Measurements from ENCODE around the gene SNCA.

The SNCA gene

GRCh38 chr4:89739311-89739988 lies 97.5 kb downstream of the SNCA start:
- WGBS (ENCODE audit: insufficient coverage, insufficient read length), result no CpG with 5 or more reads among the region's 4 CpGs
- no peaks in the 10 kb centered on the region for H3K36me3 ChIP-seq (ENCODE audit: control insufficient read depth, insufficient read depth, low read length)
- H3K4me1 ChIP-seq (ENCODE audit: control insufficient read depth, insufficient read depth, low read length), result no peaks in the 10 kb centered on the region
- no peaks in the 10 kb centered on the region for H3K9me3 ChIP-seq (ENCODE audit: control insufficient read depth, insufficient read depth, low read length)
- H3K27ac ChIP-seq (ENCODE audit: low read length), result no peak overlapping the region
- no peaks in the 10 kb centered on the region for H3K27me3 ChIP-seq (ENCODE audit: control insufficient read depth, insufficient read depth, low read length)
- no peak overlapping the region for H3K4me3 ChIP-seq (ENCODE audit: low read length)
- no peak for DNase-seq (ENCODE audit: low read depth, low spot score)

- no CpG with 5 or more reads among the region's 2 CpGs for WGBS (ENCODE audit: insufficient coverage, insufficient read length)
- no peak for DNase-seq (ENCODE audit: low read depth, low spot score)
- H3K36me3 ChIP-seq (ENCODE audit: control insufficient read depth, insufficient read depth, low read length), result no peaks in the 10 kb centered on the region
- H3K27ac ChIP-seq (ENCODE audit: low read length), result no peak overlapping the region
- no peaks in the 10 kb centered on the region for H3K27me3 ChIP-seq (ENCODE audit: control insufficient read depth, insufficient read depth, low read length)
- no peaks in the 10 kb centered on the region for H3K4me1 ChIP-seq (ENCODE audit: control insufficient read depth, insufficient read depth, low read length)
- H3K9me3 ChIP-seq (ENCODE audit: control insufficient read depth, insufficient read depth, low read length), result no peaks in the 10 kb centered on the region
- no peak overlapping the region for H3K4me3 ChIP-seq (ENCODE audit: low read length)
Measured at GRCh38 chr4:89737888-89738287, 99.1 kb downstream of the SNCA start.

GRCh38 chr4:89733946-89734345 lies 103.0 kb downstream of the SNCA start:
- WGBS (ENCODE audit: insufficient coverage, insufficient read length), result no CpG with 5 or more reads among the region's 3 CpGs

GRCh38 chr4:89727238-89727637 lies 109.7 kb downstream of the SNCA start:
- Histone ChIP-seq H3K4me3 (ENCODE audit: low read length) (no peak overlapping the region), H3K27me3 (ENCODE audit: control insufficient read depth, insufficient read depth, low read length) (no peaks in the 10 kb centered on the region), H3K4me1 (ENCODE audit: control insufficient read depth, insufficient read depth, low read length) (no peaks in the 10 kb centered on the region), H3K9me3 (ENCODE audit: control insufficient read depth, insufficient read depth, low read length) (no peaks in the 10 kb centered on the region), H3K36me3 (ENCODE audit: control insufficient read depth, insufficient read depth, low read length) (no peaks in the 10 kb centered on the region), H3K27ac (ENCODE audit: low read length) (no peak overlapping the region)
- DNase-seq (ENCODE audit: low read depth, low spot score), result no peak

More at GRCh38 chr4:89733946-89734345, 103.0 kb downstream of the SNCA start:
- H3K9me3 ChIP-seq (ENCODE audit: control insufficient read depth, insufficient read depth, low read length), result no peaks in the 10 kb centered on the region
- H3K36me3 ChIP-seq (ENCODE audit: control insufficient read depth, insufficient read depth, low read length), result no peaks in the 10 kb centered on the region
- no peak for DNase-seq (ENCODE audit: low read depth, low spot score)
- no peak overlapping the region for H3K4me3 ChIP-seq (ENCODE audit: low read length)
- H3K27ac ChIP-seq (ENCODE audit: low read length), result no peak overlapping the region
- no peaks in the 10 kb centered on the region for H3K27me3 ChIP-seq (ENCODE audit: control insufficient read depth, insufficient read depth, low read length)
- no peaks in the 10 kb centered on the region for H3K4me1 ChIP-seq (ENCODE audit: control insufficient read depth, insufficient read depth, low read length)

- H3K27ac ChIP-seq (ENCODE audit: low read length), result no peak overlapping the region
- no peak for DNase-seq (ENCODE audit: low read depth, low spot score)
Measured at GRCh38 chr4:89725268-89725667, 111.7 kb downstream of the SNCA start.

GRCh38 chr4:89724716-89725115 lies 112.2 kb downstream of the SNCA start:
- no peak overlapping the region for H3K4me3 ChIP-seq (ENCODE audit: low read length)
- no peaks in the 10 kb centered on the region for H3K27me3 ChIP-seq (ENCODE audit: control insufficient read depth, insufficient read depth, low read length)
- no peaks in the 10 kb centered on the region for H3K36me3 ChIP-seq (ENCODE audit: control insufficient read depth, insufficient read depth, low read length)
- no peaks in the 10 kb centered on the region for H3K9me3 ChIP-seq (ENCODE audit: control insufficient read depth, insufficient read depth, low read length)
- no peak overlapping the region for H3K27ac ChIP-seq (ENCODE audit: low read length)
- no peak for DNase-seq (ENCODE audit: low read depth, low spot score)
- no CpG with 5 or more reads among the region's 2 CpGs for WGBS (ENCODE audit: insufficient coverage, insufficient read length)
- H3K4me1 ChIP-seq (ENCODE audit: control insufficient read depth, insufficient read depth, low read length), result no peaks in the 10 kb centered on the region

More at GRCh38 chr4:89725268-89725667, 111.7 kb downstream of the SNCA start:
- Histone ChIP-seq H3K36me3 (ENCODE audit: control insufficient read depth, insufficient read depth, low read length) (no peaks in the 10 kb centered on the region), H3K4me1 (ENCODE audit: control insufficient read depth, insufficient read depth, low read length) (no peaks in the 10 kb centered on the region), H3K9me3 (ENCODE audit: control insufficient read depth, insufficient read depth, low read length) (no peaks in the 10 kb centered on the region), H3K27me3 (ENCODE audit: control insufficient read depth, insufficient read depth, low read length) (no peaks in the 10 kb centered on the region), H3K4me3 (ENCODE audit: low read length) (no peak overlapping the region)
- no CpG with 5 or more reads among the region's 5 CpGs for WGBS (ENCODE audit: insufficient coverage, insufficient read length)

- H3K27ac ChIP-seq (ENCODE audit: low read length), result no peak overlapping the region
- DNase-seq (ENCODE audit: low read depth, low spot score), result no peak
- H3K27me3 ChIP-seq (ENCODE audit: control insufficient read depth, insufficient read depth, low read length), result no peaks in the 10 kb centered on the region
- no peaks in the 10 kb centered on the region for H3K36me3 ChIP-seq (ENCODE audit: control insufficient read depth, insufficient read depth, low read length)
- no peak overlapping the region for H3K4me3 ChIP-seq (ENCODE audit: low read length)
- no peaks in the 10 kb centered on the region for H3K4me1 ChIP-seq (ENCODE audit: control insufficient read depth, insufficient read depth, low read length)
- no peaks in the 10 kb centered on the region for H3K9me3 ChIP-seq (ENCODE audit: control insufficient read depth, insufficient read depth, low read length)
- no CpG with 5 or more reads among the region's 5 CpGs for WGBS (ENCODE audit: insufficient coverage, insufficient read length)
Measured at GRCh38 chr4:89723096-89723495, 113.9 kb downstream of the SNCA start.

GRCh38 chr4:89722517-89722916 lies 114.4 kb downstream of the SNCA start:
- WGBS (ENCODE audit: insufficient coverage, insufficient read length), result no CpG with 5 or more reads among the region's 2 CpGs
- DNase-seq (ENCODE audit: low read depth, low spot score), result no peak

GRCh38 chr4:89720981-89721380 lies 116.0 kb downstream of the SNCA start:
- Histone ChIP-seq H3K4me3 (ENCODE audit: low read length) (no peak overlapping the region), H3K4me1 (ENCODE audit: control insufficient read depth, insufficient read depth, low read length) (no peaks in the 10 kb centered on the region), H3K27ac (ENCODE audit: low read length) (no peak overlapping the region), H3K9me3 (ENCODE audit: control insufficient read depth, insufficient read depth, low read length) (no peaks in the 10 kb centered on the region), H3K36me3 (ENCODE audit: control insufficient read depth, insufficient read depth, low read length) (no peaks in the 10 kb centered on the region), H3K27me3 (ENCODE audit: control insufficient read depth, insufficient read depth, low read length) (no peaks in the 10 kb centered on the region)
- no CpG with 5 or more reads among the region's 2 CpGs for WGBS (ENCODE audit: insufficient coverage, insufficient read length)
- DNase-seq (ENCODE audit: low read depth, low spot score), result no peak

More at GRCh38 chr4:89722517-89722916, 114.4 kb downstream of the SNCA start:
- Histone ChIP-seq H3K4me3 (ENCODE audit: low read length) (no peak overlapping the region), H3K4me1 (ENCODE audit: control insufficient read depth, insufficient read depth, low read length) (no peaks in the 10 kb centered on the region), H3K27me3 (ENCODE audit: control insufficient read depth, insufficient read depth, low read length) (no peaks in the 10 kb centered on the region), H3K9me3 (ENCODE audit: control insufficient read depth, insufficient read depth, low read length) (no peaks in the 10 kb centered on the region), H3K36me3 (ENCODE audit: control insufficient read depth, insufficient read depth, low read length) (no peaks in the 10 kb centered on the region), H3K27ac (ENCODE audit: low read length) (no peak overlapping the region)

GRCh38 chr4:89719536-89720090 lies 117.3 kb downstream of the SNCA start:
- no peaks in the 10 kb centered on the region for H3K9me3 ChIP-seq (ENCODE audit: control insufficient read depth, insufficient read depth, low read length)

GRCh38 chr4:89716893-89717292 lies 120.1 kb downstream of the SNCA start:
- H3K9me3 ChIP-seq (ENCODE audit: control insufficient read depth, insufficient read depth, low read length), result no peaks in the 10 kb centered on the region
- H3K36me3 ChIP-seq (ENCODE audit: control insufficient read depth, insufficient read depth, low read length), result no peaks in the 10 kb centered on the region
- no peaks in the 10 kb centered on the region for H3K4me1 ChIP-seq (ENCODE audit: control insufficient read depth, insufficient read depth, low read length)
- WGBS (ENCODE audit: insufficient coverage, insufficient read length), result no CpG with 5 or more reads among the region's 6 CpGs
- no peak for DNase-seq (ENCODE audit: low read depth, low spot score)
- no peaks in the 10 kb centered on the region for H3K27me3 ChIP-seq (ENCODE audit: control insufficient read depth, insufficient read depth, low read length)
- no peak overlapping the region for H3K27ac ChIP-seq (ENCODE audit: low read length)
- no peak overlapping the region for H3K4me3 ChIP-seq (ENCODE audit: low read length)

More at GRCh38 chr4:89719536-89720090, 117.3 kb downstream of the SNCA start:
- Histone ChIP-seq H3K4me1 (ENCODE audit: control insufficient read depth, insufficient read depth, low read length) (no peaks in the 10 kb centered on the region), H3K36me3 (ENCODE audit: control insufficient read depth, insufficient read depth, low read length) (no peaks in the 10 kb centered on the region), H3K27ac (ENCODE audit: low read length) (no peak overlapping the region), H3K4me3 (ENCODE audit: low read length) (no peak overlapping the region), H3K27me3 (ENCODE audit: control insufficient read depth, insufficient read depth, low read length) (no peaks in the 10 kb centered on the region)
- DNase-seq (ENCODE audit: low read depth, low spot score), result no peak
- WGBS (ENCODE audit: insufficient coverage, insufficient read length), result no CpG with 5 or more reads among the region's 7 CpGs

Measured in iPS DF 6.9 (cell line).